ENCODE data around the gene PACSIN1. TPM values are rescaled to one million over a fixed set of nuclear protein-coding genes. Genes with fewer than 3 reads are reported as not detected.

Gene PACSIN1
- total and polyA plus RNA-seq, 10 of the 15 experiments (the other 5 are each of a cell fraction or from before 2014, with no cell fraction given), result 0.50 to 9.4 (median 2.8) TPM

GRCh38 chr6:34476447-34476846 lies 10.6 kb downstream of the PACSIN1 start (continued):
- TF ChIP-seq SIN3A (IDR thresholded peaks at IDR 0.05; ENCODE audit: low read depth, low read length) (no peak), CHD1 (IDR thresholded peaks at IDR 0.05; ENCODE audit: low read depth, low read length) (no peak), NRF1 (conservative IDR thresholded peaks at IDR 0.05; ENCODE audit: low read depth, low read length) (no peak), TBL1XR1 (IDR thresholded peaks at IDR 0.05; ENCODE audit: low read depth, low read length) (no peak), ZNF687 (IDR thresholded peaks at IDR 0.05) (no peak)

- H2AFZ ChIP-seq (ENCODE audit: control insufficient read depth, low read depth, low read length), result no peak overlapping the region
- H3K9me3 ChIP-seq (replicated peaks; ENCODE audit: control insufficient read depth, insufficient read depth, low read length), result no peaks in the 10 kb centered on the region
- no peaks in the 10 kb centered on the region for H4K20me1 ChIP-seq (ENCODE audit: control insufficient read depth, insufficient read depth)
- no peak overlapping the region for H3K27ac ChIP-seq (ENCODE audit: control insufficient read depth, insufficient read depth)
- FAIRE-seq (no peak), ATAC-seq (no peak), DNase-seq (ENCODE audit: low read depth, low spot score) (no peak)
- ChIA-PET RAD21 (ENCODE audit: unreplicated experiment) (interaction anchor here (2.7 kb wide), 1 partner anchor 17 kb away, joined by 11 read pairs; no protein-coding TSS in a partner anchor), CTCF (interaction anchor here (0.6 to 2.3 kb wide), 3 partner anchors 9 to 170 kb away, joined by 4 to 9 read pairs (median 5); no protein-coding TSS in a partner anchor), POLR2A (no interaction called here), SMC1A (ENCODE audit: uncharacterized antibody, unreplicated experiment) (interaction anchor here (2.2 kb wide), 1 partner anchor 16 kb away, joined by 11 read pairs; no protein-coding TSS in a partner anchor)
- no TSS peak for BruUV-seq (replicated peaks)
- H3K9ac ChIP-seq (ENCODE audit: control insufficient read depth, insufficient read depth, low read length), result no peak overlapping the region
- no peaks in the 10 kb centered on the region for H3K36me3 ChIP-seq (ENCODE audit: control insufficient read depth in 2 of 2, insufficient read depth in 2 of 2, low read length in 1 of 2)
- 20% methylated on average over 5 of the region's 5 CpGs for WGBS (ENCODE audit: insufficient coverage, insufficient replicate concordance, low lambda C conversion rate, missing lambda C conversion rate)
- intact Hi-C loops (cut with micrococcal nuclease; ENCODE audit: unreplicated experiment), result no loop called here
- no peaks in the 10 kb centered on the region for H3K4me1 ChIP-seq (ENCODE audit: control insufficient read depth, insufficient read depth, low read length)
- no peaks in the 10 kb centered on the region for H3K79me2 ChIP-seq (ENCODE audit: control insufficient read depth, insufficient read depth, low read length)
- no peak overlapping the region for H3K4me2 ChIP-seq (ENCODE audit: control insufficient read depth, insufficient read depth)
- H3K27me3 ChIP-seq (replicated peaks in 1 of 2; ENCODE audit: control insufficient read depth in 2 of 2, insufficient read depth in 2 of 2, low read length in 1 of 2), result no peaks in the 10 kb centered on the region
- no peak overlapping the region for H3K4me3 ChIP-seq
- in situ Hi-C loops (cut with MboI), result no loop called here
- TF ChIP-seq MEF2A (IDR thresholded peaks at IDR 0.05; ENCODE audit: insufficient read depth, low read depth, low read length) (no peak), CEBPZ (IDR thresholded peaks at IDR 0.05; ENCODE audit: low read depth, low read length) (no peak), PKNOX1 (IDR thresholded peaks at IDR 0.05) (no peak), ATF2 (IDR thresholded peaks at IDR 0.05; ENCODE audit: low read length) (no peak), TARDBP (IDR thresholded peaks at IDR 0.05; ENCODE audit: borderline replicate concordance) (no peak), RAD51 (IDR thresholded peaks at IDR 0.05) (no peak)
Observed at GRCh38 chr6:34476921-34477320, 11.0 kb downstream of the PACSIN1 start.

Data from GM12878 (cell line).